AG08395 (cell line): ENCODE results near the gene RAB8A.
"Not testable (repeated sequence)": the region's sequence is repeated elsewhere in the genome, so short reads cannot be mapped to it uniquely, and the experiment has no call there.

ENCODE experiments used
- DNase-seq: peaks from one replicate; pipeline ENCODE4 v3.0.0; 2012; ENCODE audit warnings: mixed read lengths, low spot score

Gene RAB8A

GRCh38 chr19:16112778-16113177 lies 1.1 kb downstream of the RAB8A start:
- DNase-seq = no peak

- no peak for DNase-seq
These were observed 2.0 kb downstream of the RAB8A start for GRCh38 chr19:16113727-16114126.

GRCh38 chr19:16115301-16116039 lies 3.8 kb downstream of the RAB8A start:
- DNase-seq = no peak

GRCh38 chr19:16116067-16116466 lies 4.4 kb downstream of the RAB8A start:
- DNase-seq = no peak

- no peak for DNase-seq
These were observed 5.9 kb downstream of the RAB8A start for GRCh38 chr19:16117594-16118033.

- DNase-seq = no peak
These were observed 6.9 kb downstream of the RAB8A start for GRCh38 chr19:16118489-16119033.

GRCh38 chr19:16119075-16119857 lies 7.6 kb downstream of the RAB8A start:
- DNase-seq = not testable (repeated sequence)

GRCh38 chr19:16121141-16121540 lies 9.5 kb downstream of the RAB8A start:
- no peak for DNase-seq

- DNase-seq = no peak
These were observed 10.3 kb downstream of the RAB8A start for GRCh38 chr19:16121967-16122366.

GRCh38 chr19:16124953-16125352 lies 13.3 kb downstream of the RAB8A start:
- no peak for DNase-seq

GRCh38 chr19:16125737-16126495 lies 14.2 kb downstream of the RAB8A start:
- no peak for DNase-seq

GRCh38 chr19:16127080-16127479 lies 15.4 kb downstream of the RAB8A start:
- DNase-seq = no peak

- DNase-seq = no peak
These were observed 16.2 kb downstream of the RAB8A start for GRCh38 chr19:16127776-16128371.

- DNase-seq = no peak
These were observed 20.0 kb downstream of the RAB8A start for GRCh38 chr19:16131648-16132047.

GRCh38 chr19:16133818-16134217 lies 22.1 kb downstream of the RAB8A start:
- DNase-seq = peak; percentile 16

- DNase-seq = no peak
These were observed 22.8 kb downstream of the RAB8A start for GRCh38 chr19:16134510-16134909.

GRCh38 chr19:16135430-16136127 lies 23.9 kb downstream of the RAB8A start:
- DNase-seq = no peak

- DNase-seq = no peak
These were observed 24.7 kb downstream of the RAB8A start for GRCh38 chr19:16136185-16136999.

GRCh38 chr19:16139752-16140151 lies 28.1 kb downstream of the RAB8A start:
- DNase-seq = no peak

GRCh38 chr19:16141043-16141442 lies 29.4 kb downstream of the RAB8A start:
- no peak for DNase-seq
